Activated CD8-positive, alpha-beta memory T cell treated with anti-CD3 and anti-CD28 coated beads for 24 hours (primary cell): ENCODE data around the gene BTBD16.

Source experiments
- DNase-seq: peaks from one replicate; pipeline ENCODE4 v3.0.0-alpha.2; 2020

BTBD16 gene

GRCh38 chr10:122323941-122324675 lies 53.0 kb downstream of the BTBD16 start:
- DNase-seq, result no peak

DNA sequence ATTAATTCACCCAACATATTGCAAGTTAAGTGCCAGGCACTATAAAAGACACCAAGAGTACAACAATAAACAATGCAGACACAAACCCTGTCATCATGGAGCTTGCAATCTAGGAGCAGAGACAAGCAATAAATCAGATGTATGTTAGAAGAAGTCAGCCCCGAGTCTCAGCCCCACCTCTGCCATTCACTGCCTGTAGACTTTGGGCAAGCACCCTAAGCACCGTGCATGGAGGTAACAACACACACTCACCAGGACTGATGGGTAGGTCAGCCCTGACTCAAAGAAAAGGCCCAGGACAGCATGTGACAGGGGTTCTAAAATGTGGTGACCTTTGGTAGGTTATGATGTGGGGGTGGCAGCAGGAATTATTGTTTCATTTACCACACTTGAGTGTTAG lies 54.1 kb downstream of the BTBD16 start:
- DNase-seq, result no peak

GRCh38 chr10:122326385-122326784 lies 55.3 kb downstream of the BTBD16 start:
- no peak for DNase-seq

- DNase-seq, result no peak
Measured at GRCh38 chr10:122326806-122327205, 55.7 kb downstream of the BTBD16 start.

- no peak for DNase-seq
Measured at GRCh38 chr10:122327237-122328206, 56.4 kb downstream of the BTBD16 start.

GRCh38 chr10:122328676-122329075 lies 57.6 kb downstream of the BTBD16 start:
- no peak for DNase-seq

GRCh38 chr10:122329416-122329815 lies 58.3 kb downstream of the BTBD16 start:
- DNase-seq, result no peak

DNA sequence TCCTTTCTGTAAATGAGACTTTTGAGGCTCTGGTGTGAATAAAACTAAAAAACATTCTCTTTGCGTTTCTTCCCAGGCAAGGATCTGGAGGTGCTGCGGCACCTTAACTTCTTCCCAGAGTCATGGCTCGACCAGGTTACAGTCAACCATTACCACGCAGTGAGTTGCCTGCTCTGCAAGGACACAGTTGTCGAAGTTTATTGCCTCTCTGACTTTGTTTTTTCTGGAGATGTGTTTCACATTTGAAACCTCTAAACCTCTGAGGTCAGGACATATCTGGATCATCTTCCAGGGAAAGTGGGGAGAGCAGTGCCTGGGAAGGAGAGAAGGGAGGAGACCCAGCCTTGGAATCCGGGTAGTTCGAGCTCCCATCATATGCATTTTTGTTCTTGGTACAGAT lies 60.0 kb downstream of the BTBD16 start:
- no peak for DNase-seq

- DNase-seq, result no peak
Measured at GRCh38 chr10:122331615-122332446, 60.7 kb downstream of the BTBD16 start.

GRCh38 chr10:122333037-122333436 lies 61.9 kb downstream of the BTBD16 start:
- no peak for DNase-seq

DNA sequence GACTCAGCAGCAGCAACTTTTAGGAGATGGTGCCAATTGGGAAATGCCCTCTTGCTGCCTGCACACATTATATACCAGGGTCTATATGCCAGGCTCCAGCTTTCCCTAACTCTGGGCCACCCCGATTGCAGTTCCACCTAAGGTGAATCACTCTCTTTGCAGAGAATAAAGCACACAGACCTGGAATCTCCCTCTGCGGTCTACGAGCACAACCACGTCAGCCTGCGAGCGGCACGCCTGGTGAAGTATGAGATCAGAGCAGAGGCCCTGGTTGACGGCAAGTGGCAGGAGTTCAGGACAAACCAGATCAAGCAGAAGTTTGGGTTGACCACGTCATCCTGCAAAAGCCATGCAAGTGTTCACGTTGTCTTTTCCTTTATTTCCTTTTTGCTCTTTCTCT lies 65.2 kb downstream of the BTBD16 start:
- DNase-seq, result no peak

- DNase-seq, result no peak
Measured at GRCh38 chr10:122336961-122337360, 65.9 kb downstream of the BTBD16 start.

DNA sequence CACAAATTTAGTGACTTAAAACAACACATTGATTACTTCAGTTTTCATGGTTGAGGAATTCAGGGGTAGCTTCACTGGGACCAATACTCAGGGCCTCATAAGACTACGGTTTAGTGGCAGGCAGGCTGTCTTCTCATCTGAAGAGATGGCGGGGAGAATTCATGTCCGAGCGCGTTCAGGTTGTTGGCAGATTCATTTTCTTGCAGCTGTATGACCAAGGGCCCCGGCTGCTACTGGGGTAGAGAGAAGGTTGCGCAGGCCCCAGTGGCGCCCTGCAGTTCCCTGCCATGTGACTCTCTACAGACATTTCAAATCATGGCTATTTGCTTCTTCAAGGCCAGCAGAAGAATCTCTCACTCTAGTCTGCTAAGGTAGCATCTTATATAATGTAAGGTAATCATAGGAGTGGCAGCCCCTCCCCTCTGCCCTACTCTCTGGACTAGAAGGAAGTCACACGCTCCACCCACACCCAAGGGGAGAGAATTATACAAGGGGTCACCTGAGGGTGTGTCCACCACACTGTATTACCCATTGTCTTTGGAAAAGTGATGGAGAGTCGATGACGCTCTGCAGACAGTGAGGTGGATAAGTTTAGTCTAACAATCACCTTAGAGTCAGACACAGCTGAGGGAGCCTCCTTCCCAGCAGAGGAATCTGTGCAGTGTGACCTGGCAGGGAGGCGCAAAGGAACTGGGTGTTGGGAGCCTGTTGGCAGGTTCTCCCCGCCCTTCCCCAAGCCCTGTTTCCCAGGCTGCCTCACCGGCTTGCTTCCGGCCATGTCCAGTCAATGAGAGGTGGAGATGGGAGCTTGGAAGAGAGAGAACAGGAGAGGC lies 67.7 kb downstream of the BTBD16 start:
- no peak for DNase-seq

GRCh38 chr10:122341141-122341810 lies 70.2 kb downstream of the BTBD16 start:
- no peak for DNase-seq

GRCh38 chr10:122342293-122343134 lies 71.4 kb downstream of the BTBD16 start:
- peak; percentile 75 for DNase-seq

- no peak for DNase-seq
Measured at GRCh38 chr10:122343135-122343800, 72.2 kb downstream of the BTBD16 start.

- no peak for DNase-seq
Measured at GRCh38 chr10:122343936-122344335, 72.8 kb downstream of the BTBD16 start.

DNA sequence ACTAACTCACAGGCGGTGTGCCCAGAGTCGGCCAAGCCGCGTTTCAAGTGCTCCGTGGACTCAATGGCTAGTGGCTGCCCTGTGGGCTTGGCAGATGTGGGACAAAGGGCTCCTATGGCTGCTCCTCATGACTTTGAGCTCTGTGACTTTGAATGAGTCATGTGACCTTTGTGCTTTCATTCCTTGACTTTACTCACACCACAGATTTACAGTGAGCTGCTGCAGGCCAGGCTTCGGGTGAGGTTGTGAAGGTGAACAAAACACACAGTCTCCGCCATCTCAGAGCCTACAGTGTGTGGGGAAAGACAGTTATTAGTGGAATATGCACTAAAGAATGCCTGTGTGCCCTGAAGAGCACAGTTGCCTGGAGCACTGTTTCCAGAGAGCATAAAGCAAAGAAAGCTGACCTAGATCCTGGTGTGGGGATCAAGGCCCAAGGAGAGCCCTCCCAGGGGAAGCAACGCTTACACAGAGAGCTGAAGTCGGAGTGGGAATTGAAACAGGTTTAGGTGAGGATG lies 73.7 kb downstream of the BTBD16 start:
- DNase-seq, result peak; percentile 50

DNA sequence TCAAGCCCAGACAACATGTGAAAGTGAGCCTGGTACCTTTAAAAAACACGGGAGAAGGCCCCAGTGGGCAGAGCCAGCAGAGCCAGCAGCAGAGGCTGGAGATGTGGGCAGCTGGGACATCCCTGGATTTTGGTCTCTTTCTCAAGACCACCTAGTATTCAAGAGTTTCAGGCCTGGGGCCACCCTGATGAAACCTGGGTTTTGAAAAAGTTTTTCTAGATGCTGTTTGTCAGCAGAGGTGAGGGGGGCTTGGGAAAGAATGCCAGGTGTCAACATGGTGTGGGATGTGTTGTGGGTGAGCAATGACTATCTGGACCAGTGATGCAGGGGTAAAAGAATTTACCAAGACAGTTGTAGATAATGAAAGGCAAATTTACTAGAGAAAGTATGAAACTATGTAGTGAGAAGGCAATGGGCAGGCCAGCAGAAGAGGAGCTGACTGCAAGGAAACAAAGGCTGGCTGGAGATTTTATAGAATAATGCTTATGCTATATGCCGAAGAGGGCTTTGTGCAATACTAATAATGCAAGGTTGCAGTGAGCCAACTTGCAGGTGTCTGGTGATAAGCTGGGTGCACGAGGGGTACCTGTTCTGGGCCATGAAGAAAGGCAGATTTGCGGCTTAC lies 75.3 kb downstream of the BTBD16 start:
- DNase-seq, result no peak
